GM19099 (cell line): Measurements from ENCODE around the gene SDC4.

Source experiments
- POLR2A ChIP-seq: IDR thresholded peaks from 3 replicates; pipeline ENCODE4 v1.6.1; 2011; ENCODE audit warnings: low read depth; ENCODE audit not compliant: insufficient read length; ENCODE audit errors: extremely low read depth

SDC4 gene

DNA sequence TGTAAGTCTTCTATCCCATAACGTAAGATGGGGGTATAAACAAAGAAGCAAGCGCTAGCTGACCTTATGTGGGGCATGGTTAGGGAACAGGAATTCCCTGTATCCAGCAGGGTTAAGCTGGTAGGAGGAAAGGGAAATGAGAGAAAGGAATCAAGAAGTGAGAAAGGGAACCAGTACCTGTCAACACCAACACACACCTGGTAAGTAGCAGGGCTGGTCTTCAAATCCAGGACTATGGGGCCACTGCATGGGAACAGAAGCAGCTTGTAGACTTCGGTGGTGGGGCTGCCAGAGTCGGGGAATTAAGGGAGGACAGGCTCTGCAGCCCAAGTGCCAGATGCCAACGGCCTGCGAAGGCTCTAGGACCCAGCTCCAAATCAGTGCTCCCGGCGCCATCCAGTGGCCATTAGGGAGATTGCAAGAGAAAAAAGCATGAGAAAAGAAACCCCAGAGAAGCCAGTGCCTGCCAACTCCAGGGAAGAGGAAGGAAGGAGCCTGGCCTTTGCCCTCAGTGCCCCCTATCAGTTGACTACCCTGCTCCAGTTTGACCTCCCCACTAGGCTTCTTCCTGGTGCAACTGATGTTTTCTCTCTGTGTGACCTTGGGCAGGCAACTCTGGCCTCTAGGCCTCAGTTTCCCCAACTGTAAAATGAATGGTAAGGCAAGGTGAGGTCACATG is 57.4 kb downstream of the SDC4 start:
- no peak for TF ChIP-seq POLR2A

DNA sequence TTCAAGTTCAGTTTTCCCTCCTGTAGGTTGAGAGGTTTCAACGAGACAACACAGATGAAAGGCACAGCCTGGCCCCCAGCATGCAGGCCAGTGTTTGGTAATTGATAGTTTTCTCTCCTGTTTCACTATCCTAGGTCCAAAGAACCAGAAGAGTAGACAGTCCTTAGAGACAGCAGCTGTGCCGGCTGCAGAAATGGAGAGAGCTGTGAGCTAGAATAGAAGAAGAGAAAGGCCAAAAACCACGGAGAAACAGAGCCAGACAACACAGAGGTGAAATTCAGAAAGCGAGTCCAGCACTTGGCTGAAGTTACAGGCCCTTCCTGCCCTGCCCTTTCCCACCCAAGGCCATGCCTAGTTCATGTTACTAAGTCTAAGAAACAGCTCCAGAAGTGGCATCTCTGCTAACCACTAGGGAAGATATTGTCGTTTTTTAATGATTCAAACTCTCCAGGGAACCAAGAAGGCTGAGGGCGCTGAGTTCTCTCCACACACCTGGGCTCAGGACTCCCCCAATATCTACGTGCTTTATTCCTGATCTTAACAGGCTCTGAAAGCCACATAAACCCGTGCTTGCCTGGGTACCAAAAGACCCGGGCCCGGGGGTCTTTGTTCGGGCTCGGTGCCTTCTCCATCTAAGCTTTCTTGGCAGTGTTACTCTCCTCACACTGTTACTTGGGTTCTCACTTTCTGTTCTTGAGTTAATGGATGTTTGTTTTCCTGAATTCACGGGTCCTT is 58.1 kb downstream of the SDC4 start:
- no peak for TF ChIP-seq POLR2A

DNA sequence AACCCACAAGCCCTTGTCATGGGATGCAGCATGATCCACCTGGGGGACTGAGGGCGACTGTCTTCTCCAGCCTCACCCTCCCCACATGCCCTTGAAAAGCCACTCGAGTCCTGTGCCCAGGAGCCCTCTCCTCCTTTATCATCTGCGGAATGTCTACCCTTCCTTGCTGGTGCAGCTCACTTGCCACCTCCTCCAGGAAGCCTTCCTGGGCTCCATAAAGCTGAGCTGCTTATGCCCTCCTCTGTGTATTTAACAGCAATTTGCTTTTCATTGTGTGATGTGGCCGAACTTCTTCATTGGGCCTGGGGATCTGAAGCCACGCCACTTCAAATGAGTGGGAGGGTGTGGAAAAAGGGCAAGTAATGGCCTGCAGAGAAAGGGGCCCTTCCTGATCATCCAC is 59.4 kb downstream of the SDC4 start:
- no peak for TF ChIP-seq POLR2A

DNA sequence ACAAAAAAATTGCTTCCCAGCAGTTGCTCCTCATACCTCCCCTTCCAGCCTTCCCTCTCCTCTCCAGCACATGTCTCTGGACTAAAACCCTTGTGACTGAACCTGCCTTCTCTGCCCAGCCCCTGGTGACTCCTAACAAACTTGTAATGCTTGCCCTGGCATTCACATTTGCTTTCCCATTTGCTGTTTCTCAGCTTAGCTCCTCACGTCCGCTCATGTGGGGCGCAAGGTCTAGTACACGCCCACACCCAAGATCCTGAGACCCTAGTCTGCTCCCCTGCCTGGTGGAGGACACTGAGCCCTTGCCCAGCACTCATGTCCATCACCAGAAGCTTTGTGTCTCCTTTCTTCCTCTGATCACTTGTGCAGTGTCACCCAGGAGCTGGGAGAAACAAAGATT is 59.8 kb downstream of the SDC4 start:
- no peak for TF ChIP-seq POLR2A

DNA sequence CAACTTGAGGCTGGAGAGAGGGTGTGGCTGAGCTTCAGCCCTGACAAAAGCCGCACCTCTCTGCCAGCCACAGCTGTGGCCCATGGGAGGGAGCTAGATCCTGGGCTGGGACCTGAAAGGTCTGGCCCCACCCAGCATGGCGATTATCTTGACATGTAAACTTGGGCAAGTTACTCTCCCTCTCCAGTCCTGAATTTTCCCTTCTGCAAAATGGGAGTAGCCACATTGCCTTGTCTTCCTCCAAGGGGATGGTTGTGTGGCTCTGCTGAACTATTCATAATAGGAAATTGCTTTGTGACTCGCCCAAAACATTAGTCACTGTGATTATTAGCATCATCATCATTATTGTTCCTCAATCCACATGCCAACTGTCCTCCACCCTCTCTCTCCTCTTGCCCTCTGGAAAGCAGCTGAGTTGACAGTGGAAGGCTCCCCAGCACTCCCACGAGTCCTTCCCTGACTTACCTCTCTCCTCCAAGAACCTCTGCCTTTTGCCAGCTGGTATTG is 64.6 kb downstream of the SDC4 start:
- no peak for TF ChIP-seq POLR2A

DNA sequence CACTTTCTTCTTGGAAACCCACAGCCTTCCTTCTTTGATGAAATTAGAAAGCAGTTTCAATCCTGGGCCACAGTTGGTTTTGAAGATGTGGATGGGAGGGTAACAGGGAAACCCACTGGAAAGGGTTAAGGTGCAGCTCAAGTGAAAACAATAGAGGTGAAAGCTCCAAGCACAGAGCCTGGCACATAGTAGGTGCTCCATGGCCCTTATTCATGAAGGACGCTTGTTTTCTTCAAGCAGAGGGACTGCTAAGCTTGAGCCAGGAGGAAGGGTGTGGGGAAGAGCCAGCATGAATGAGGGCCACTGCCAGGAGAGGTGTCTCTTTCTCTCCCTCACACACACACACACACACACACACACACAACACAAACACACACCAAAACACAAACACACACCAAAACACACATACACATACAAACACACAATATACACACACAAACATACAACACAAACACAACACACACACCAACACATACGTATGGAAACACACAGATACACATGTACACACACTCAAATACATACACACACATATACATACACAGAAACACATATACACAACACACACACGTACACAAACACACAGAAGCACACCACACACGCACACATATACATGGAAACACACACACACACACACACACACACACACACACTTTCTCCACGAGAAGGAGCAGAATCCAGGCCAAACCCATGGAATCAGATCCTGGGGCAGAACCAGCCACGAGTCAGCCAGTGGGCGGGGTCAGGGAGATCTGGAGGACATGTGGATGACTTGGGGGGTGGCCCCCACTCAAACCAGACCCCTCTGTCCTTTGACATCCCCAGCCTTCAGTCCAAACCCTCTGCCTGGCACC is 65.3 kb downstream of the SDC4 start:
- TF ChIP-seq POLR2A, result no peak

DNA sequence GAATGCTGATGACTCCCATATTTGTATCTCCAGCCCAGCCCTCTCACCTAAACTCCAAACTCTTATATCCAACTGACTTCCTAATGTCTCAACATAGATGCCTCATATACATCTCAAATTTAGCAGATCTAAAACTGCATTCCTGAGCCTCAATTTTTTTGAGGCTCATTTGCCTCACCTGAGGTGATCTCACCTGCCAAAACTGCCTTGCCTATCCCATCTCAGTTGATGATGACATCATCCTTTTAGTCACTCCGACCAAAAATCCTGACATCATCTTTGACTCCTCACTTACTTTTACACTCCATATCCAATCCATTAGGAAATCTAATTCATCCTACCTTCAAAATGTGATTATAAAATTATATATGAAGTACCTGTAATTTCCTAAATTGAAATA is 68.2 kb downstream of the SDC4 start:
- TF ChIP-seq POLR2A, result no peak

DNA sequence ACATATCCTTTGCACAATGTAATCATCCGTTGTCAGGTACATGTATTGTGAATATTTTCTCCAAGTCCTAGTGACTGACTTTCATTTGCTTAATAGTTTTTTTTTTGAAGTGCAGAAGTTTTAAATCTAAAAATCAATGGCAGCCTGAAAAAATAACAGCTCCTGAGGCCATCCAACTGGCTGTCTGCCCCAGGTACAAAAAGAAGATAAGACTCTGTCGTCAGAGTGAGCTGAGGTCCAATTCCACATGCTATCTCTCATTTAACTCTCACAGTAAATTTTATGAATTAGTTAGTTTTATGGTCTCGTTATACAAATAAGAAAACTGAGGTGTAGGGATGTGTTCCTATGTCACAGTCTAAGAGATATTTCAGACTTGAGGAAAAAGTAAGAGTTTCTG is 72.9 kb downstream of the SDC4 start:
- no peak for TF ChIP-seq POLR2A
